ENCODE data around the gene EFCAB13. TPM values are rescaled to one million over a fixed set of nuclear protein-coding genes. Genes with fewer than 3 reads are reported as not detected.

The EFCAB13 gene
- total RNA-seq, 6 experiments from 2014 or later, result 0.59 to 1.8 (median 1.2) TPM

DNA sequence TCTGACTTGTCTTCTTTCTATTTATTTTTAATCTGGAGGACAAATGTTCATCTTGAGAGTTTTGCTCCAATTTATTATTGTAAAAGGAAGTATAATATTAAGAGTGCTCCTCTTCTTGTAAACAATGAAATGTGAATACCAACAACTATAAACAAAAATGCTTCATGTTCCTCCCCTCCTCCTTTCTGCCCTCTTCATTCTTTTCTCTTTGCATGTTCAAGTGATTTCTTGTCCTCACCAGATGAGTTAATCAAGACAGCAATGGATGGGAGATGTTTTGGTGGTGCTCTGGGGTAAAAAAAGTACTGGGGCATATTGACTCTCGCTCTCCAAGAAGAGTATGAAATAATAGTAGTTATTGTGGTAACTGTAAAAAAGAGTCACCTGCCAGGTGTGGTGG lies 45.8 kb upstream of the EFCAB13 start:
- Mint-ChIP-seq H3K27me3 (ENCODE audit: insufficient read depth) (peaks cover 8% of the 10 kb centered on the region), H3K4me3 (peak overlapping the region; percentile 56), H3K9me3 (no peaks in the 10 kb centered on the region), H3K4me1 (ENCODE audit: low read depth) (peaks cover 66% of the 10 kb centered on the region), H3K27ac (peak overlapping the region; percentile 92), H3K36me3 (ENCODE audit: low read depth) (no peaks in the 10 kb centered on the region)
- TF ChIP-seq, protein P1, sequence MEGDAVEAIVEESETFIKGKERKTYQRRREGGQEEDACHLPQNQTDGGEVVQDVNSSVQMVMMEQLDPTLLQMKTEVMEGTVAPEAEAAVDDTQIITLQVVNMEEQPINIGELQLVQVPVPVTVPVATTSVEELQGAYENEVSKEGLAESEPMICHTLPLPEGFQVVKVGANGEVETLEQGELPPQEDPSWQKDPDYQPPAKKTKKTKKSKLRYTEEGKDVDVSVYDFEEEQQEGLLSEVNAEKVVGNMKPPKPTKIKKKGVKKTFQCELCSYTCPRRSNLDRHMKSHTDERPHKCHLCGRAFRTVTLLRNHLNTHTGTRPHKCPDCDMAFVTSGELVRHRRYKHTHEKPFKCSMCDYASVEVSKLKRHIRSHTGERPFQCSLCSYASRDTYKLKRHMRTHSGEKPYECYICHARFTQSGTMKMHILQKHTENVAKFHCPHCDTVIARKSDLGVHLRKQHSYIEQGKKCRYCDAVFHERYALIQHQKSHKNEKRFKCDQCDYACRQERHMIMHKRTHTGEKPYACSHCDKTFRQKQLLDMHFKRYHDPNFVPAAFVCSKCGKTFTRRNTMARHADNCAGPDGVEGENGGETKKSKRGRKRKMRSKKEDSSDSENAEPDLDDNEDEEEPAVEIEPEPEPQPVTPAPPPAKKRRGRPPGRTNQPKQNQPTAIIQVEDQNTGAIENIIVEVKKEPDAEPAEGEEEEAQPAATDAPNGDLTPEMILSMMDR (IDR thresholded peaks at IDR 0.05), result no peak
- DNase-seq, result no peak

- DNase-seq, result no peak
- Mint-ChIP-seq H3K9me3 (no peaks in the 10 kb centered on the region), H3K27me3 (ENCODE audit: insufficient read depth) (peaks cover 10% of the 10 kb centered on the region), H3K27ac (peak overlapping the region; percentile 92), H3K4me1 (ENCODE audit: low read depth) (peaks cover 66% of the 10 kb centered on the region), H3K36me3 (ENCODE audit: low read depth) (peaks cover 1% of the 10 kb centered on the region; the same call in 1 of the 2 replicates), H3K4me3 (peak overlapping the region; percentile 58)
- TF ChIP-seq, protein P1 (IDR thresholded peaks at IDR 0.05), result no peak
These were observed 45.2 kb upstream of the EFCAB13 start for GRCh38 chr17:47278561-47278960.

DNA sequence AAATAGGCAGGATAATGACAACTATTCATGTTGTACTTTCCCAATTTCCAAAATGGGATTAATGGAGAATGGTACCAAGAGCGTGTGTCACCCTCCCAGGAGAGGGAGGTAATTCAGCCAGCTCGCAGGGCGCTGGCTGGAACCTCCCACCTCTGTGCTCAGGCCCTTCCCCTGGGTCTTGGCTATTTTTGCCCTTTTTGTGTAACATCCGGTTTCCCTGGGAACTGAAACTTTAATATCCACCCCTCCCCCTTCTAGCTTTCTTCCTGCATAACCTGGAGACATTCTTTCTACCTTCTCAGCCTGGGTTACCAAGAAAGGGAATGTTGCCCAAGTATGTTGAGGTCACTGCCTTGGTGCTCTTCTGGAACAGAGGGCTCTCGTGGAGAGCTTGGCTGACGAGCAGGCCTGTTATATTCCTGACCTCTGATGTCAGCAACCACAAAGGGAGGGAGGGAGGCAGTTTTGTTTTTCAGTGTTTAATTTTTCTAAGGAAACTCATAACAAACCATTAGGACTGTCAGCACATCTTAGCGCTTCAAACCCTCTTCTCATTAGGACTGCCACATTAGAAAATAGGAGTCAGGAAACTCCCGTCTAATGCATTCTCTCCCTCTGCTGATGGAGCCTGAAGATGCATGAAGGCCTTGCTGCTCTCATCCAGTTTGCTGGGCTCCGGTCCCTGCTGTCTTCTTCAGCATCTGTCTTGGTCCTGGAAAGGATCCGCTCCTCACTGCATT lies 44.5 kb upstream of the EFCAB13 start:
- TF ChIP-seq, protein P1 (IDR thresholded peaks at IDR 0.05), result peak; percentile 51
- H3K27ac Mint-ChIP-seq, result peak overlapping the region; percentile 92
- peak overlapping the region; percentile 70 for H3K4me3 Mint-ChIP-seq
- peaks cover 7% of the 10 kb centered on the region; the same call in 1 of the 2 replicates for H3K36me3 Mint-ChIP-seq (ENCODE audit: low read depth)
- H3K9me3 Mint-ChIP-seq, result no peaks in the 10 kb centered on the region
- H3K27me3 Mint-ChIP-seq (ENCODE audit: insufficient read depth), result peaks cover 10% of the 10 kb centered on the region
- DNase-seq, result peak; percentile 96
- peaks cover 66% of the 10 kb centered on the region for H3K4me1 Mint-ChIP-seq (ENCODE audit: low read depth)

GRCh38 chr17:47280072-47280811 lies 43.5 kb upstream of the EFCAB13 start:
- peaks cover 58% of the 10 kb centered on the region for H3K4me1 Mint-ChIP-seq (ENCODE audit: low read depth)
- peak overlapping the region; percentile 92 for H3K27ac Mint-ChIP-seq
- H3K9me3 Mint-ChIP-seq, result no peaks in the 10 kb centered on the region
- peaks cover 10% of the 10 kb centered on the region for H3K27me3 Mint-ChIP-seq (ENCODE audit: insufficient read depth)
- H3K36me3 Mint-ChIP-seq (ENCODE audit: low read depth), result peaks cover 7% of the 10 kb centered on the region; the same call in 1 of the 2 replicates
- peak; percentile 10 for DNase-seq
- peak overlapping the region; percentile 70; the same call in 1 of the 2 replicates for H3K4me3 Mint-ChIP-seq
- TF ChIP-seq, protein P1 (IDR thresholded peaks at IDR 0.05), result no peak

- Mint-ChIP-seq H3K36me3 (ENCODE audit: low read depth) (peaks cover 7% of the 10 kb centered on the region; the same call in 1 of the 2 replicates), H3K4me3 (no peak overlapping the region), H3K9me3 (no peaks in the 10 kb centered on the region), H3K27ac (no peak overlapping the region), H3K27me3 (ENCODE audit: insufficient read depth) (peaks cover 9% of the 10 kb centered on the region), H3K4me1 (ENCODE audit: low read depth) (peaks cover 51% of the 10 kb centered on the region)
- no peak for DNase-seq
- TF ChIP-seq, protein P1 (IDR thresholded peaks at IDR 0.05), result no peak
These were observed 42.5 kb upstream of the EFCAB13 start for GRCh38 chr17:47281216-47281615.

All from HFFc6 (cell line).